GM12874 (cell line): Measurements from ENCODE around the gene LHX2.

Experiments
- TF ChIP-seq, protein P1 (sequence below): IDR thresholded peaks from 2 replicates; pipeline ENCODE4 v1.5.1; 2011; ENCODE audit warnings: low read depth, mild to moderate bottlenecking, control low read depth, low read length, moderate library complexity; ENCODE audit not compliant: insufficient read depth

LHX2 gene

DNA sequence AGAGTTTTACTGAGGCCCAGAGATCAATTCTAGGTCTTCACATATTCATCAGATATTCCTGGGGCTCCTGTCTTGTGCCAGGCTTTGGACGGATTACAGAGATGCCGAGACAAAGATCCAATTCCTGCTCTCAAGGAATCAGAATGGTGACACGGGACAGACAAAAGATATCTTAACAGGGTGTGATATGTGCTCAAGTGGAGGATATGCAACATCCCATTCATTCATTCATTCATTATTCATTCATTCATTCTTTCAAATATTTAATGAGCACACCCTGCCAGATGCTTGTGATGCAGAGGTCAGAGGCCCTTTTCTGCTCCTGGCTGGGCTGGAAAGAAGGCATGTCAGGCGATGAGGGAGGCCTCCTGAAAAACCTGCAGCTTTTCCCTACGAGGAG is 21.8 kb downstream of the LHX2 start:
- TF ChIP-seq, protein P1, sequence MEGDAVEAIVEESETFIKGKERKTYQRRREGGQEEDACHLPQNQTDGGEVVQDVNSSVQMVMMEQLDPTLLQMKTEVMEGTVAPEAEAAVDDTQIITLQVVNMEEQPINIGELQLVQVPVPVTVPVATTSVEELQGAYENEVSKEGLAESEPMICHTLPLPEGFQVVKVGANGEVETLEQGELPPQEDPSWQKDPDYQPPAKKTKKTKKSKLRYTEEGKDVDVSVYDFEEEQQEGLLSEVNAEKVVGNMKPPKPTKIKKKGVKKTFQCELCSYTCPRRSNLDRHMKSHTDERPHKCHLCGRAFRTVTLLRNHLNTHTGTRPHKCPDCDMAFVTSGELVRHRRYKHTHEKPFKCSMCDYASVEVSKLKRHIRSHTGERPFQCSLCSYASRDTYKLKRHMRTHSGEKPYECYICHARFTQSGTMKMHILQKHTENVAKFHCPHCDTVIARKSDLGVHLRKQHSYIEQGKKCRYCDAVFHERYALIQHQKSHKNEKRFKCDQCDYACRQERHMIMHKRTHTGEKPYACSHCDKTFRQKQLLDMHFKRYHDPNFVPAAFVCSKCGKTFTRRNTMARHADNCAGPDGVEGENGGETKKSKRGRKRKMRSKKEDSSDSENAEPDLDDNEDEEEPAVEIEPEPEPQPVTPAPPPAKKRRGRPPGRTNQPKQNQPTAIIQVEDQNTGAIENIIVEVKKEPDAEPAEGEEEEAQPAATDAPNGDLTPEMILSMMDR: no peak

DNA sequence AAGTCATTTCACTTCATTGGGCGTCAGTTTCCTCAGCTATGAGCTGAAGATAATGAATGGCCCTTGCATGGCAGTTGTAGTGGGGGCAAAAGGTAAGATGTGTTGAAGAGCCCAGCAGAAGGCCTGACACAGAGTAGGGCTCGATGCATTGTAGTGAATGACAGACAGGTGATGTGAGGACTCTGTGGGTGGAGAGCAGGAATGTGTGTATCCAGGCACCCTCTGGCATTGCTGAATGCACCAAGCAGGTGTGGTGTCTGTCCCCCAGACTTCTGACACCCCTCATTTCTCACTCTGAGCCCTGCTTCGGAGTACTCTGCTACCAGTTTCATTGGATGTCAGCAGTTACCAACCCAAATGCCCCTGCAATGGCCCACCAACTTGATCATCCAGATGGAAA is 22.4 kb downstream of the LHX2 start:
- TF ChIP-seq, protein P1: no peak

DNA sequence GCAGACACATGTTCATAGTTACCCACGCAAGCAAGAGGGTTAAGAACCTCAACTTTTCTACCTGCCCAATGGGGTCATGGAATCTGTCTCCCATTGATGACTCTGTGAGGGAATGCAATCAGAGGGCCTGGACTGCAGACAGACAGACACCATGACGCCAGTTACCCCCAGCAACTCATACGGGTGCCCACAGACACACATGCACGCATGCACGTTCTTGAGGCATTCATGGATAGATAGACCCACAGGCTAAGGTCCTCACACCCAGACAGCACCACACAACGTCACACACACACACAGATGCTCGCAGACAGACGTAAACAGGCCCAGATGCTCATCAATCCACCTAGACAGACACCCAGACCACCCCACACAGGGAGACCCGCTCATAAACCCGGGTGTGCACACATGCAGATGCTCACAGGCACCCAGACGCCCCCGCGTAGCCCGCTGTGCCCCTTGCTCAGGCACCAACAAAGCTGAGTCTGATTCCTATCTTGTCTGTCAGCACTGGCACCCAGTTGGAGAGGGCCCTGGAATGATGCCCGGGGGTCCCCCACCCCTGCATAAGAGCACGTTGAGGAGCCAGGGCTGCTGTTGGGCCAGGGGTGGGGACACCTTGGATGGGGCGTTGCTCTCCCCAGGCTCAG is 23.6 kb downstream of the LHX2 start:
- TF ChIP-seq, protein P1: no peak

DNA sequence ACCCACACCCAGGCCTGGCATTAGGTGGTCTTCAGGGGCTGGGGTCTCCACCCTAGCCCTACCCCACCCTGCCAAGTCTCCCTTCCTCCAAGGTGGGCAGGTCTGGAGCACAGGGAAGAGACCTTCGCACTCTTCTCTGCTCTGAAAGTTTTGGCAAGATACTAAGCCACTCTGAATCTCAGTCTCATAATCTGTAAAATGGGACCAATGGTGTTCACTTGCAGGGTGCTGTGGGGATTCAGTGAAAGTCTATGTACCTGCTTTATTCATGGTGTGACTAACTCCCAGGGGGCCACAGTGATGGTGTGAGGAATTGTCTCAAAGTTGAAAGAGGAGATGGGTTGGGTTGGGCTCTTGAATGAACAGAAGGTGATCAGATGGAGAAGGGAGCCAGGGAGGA is 25.0 kb downstream of the LHX2 start:
- TF ChIP-seq, protein P1: no peak

DNA sequence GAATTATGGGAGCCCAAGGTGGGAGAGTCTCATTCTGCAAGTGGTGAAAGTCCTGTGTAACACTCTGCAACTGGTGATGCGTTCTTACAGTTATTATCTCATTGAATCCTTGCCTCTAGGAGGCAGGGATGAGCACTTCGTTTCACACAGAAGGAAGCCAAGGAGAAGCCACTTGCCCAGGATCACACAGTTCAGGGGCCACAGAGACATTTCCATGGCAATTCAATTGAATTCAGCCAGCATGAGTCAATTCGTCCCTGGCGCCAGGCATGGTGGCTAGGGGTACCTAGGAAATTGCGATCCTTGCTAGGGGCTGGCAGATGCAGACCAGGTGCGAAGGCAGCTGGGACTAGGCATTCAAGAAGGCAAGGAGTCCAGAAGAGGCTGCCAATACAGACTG is 26.2 kb downstream of the LHX2 start:
- TF ChIP-seq, protein P1: no peak

DNA sequence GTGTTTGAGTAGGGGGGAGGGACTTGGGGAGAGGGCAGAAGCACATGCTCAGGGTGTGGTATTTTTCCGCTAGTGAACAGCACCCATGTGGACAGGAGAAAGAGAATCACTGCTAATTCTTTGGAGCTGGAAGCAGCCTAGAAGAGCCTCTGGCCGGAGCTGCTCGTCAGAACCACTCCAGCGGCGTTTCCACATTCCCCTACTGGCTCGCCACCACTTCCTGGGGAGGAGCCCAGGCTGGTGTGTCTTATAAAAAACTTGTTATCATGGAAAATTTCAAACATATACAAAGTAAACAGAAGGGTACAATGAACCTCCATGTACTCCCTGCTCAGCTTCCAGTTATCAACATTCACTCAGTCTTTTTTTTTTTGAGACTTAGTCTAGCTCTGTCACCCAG is 26.7 kb downstream of the LHX2 start:
- TF ChIP-seq, protein P1: no peak

DNA sequence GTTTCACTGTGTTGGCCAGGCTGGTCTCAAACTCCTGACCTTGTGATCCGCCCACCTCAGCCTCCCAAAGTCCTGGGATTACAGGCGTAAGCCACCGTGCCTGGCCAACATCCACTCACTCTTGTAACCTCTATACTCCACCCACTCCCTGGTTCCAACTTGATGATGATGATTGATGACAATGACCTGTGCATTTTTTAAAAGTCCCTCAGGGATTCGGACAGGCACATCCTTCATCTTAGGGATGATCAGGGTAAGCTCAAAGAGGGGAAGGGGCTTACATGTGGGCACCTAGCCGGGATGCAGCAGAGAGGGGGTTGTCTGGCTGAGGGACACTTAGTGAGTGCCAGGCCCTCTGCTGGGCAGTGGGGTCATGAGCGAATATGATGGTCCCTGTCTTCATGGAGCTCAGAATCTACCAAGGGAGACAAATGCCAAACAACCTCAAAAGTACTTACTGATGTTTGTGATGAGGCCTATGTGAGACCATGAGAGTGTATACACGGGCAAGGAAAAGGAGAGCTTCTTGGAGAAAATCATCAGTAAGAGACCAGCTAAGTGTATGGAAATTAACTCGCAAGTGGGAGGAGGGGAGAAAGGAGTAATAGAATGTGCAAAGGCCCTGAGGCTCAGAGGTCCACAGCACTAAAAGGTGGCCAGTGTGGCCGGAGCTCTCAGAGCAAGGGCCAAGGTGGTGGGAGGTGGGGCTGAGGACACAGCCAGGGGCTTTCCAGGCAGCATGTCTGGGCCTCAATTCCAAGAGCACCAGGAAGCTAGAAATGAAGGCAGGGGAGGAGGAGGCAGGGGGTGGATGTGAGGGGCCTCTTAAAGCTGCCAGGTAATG is 27.4 kb downstream of the LHX2 start:
- TF ChIP-seq, protein P1: peak; percentile 29; the same call in 1 of the 2 replicates
